Amniotic stem cell (primary cell): ENCODE measurements around the gene CDCP1.
"Not testable (repeated sequence)": the region's sequence is repeated elsewhere in the genome, so short reads cannot be mapped to it uniquely, and the experiment has no call there.

Experiments
- DNase-seq: peaks from one replicate; lab custom pipeline; 2025; lab: John Stamatoyannopoulos, UW

Gene CDCP1

GRCh38 chr3:45056608-45057301 lies 89.4 kb downstream of the CDCP1 start:
- no peak for DNase-seq

- DNase-seq: no peak
Measured at GRCh38 chr3:45055411-45056143, 90.6 kb downstream of the CDCP1 start.

- DNase-seq: no peak
Measured at GRCh38 chr3:45055032-45055410, 91.2 kb downstream of the CDCP1 start.

GRCh38 chr3:45054196-45054857 lies 91.9 kb downstream of the CDCP1 start:
- no peak for DNase-seq

- DNase-seq: not testable (repeated sequence)
Measured at GRCh38 chr3:45053805-45054195, 92.4 kb downstream of the CDCP1 start.

- DNase-seq: no peak
Measured at GRCh38 chr3:45051685-45052084, 94.5 kb downstream of the CDCP1 start.

- DNase-seq: no peak
Measured at GRCh38 chr3:45049807-45050206, 96.4 kb downstream of the CDCP1 start.

GRCh38 chr3:45048244-45048643 lies 97.9 kb downstream of the CDCP1 start:
- no peak for DNase-seq

- peak; percentile 80 for DNase-seq
Measured at GRCh38 chr3:45043728-45044299, 102.4 kb downstream of the CDCP1 start.

- DNase-seq: no peak
Measured at GRCh38 chr3:45042162-45042561, 104.0 kb downstream of the CDCP1 start.

GRCh38 chr3:45041666-45042065 lies 104.5 kb downstream of the CDCP1 start:
- no peak for DNase-seq

- peak; percentile 85 for DNase-seq
Measured at GRCh38 chr3:45037720-45038455, 108.3 kb downstream of the CDCP1 start.

GRCh38 chr3:45035441-45036301 lies 110.5 kb downstream of the CDCP1 start:
- no peak for DNase-seq

GRCh38 chr3:45034612-45035252 lies 111.4 kb downstream of the CDCP1 start:
- DNase-seq: no peak

GRCh38 chr3:45033791-45034190 lies 112.4 kb downstream of the CDCP1 start:
- no peak for DNase-seq
